AG04450 (cell line): Measurements from ENCODE around the gene METTL25. TPM values are rescaled to one million over a fixed set of nuclear protein-coding genes. Genes with fewer than 3 reads are reported as not detected.

Experiments
- CTCF ChIA-PET: fragments of 300-600, 350-600 bp; formaldehyde crosslinking; extraction: SDS; loops from one replicate; lab custom pipeline; 2022; ENCODE audit warnings: antibody characterized with exemption, inconsistent platforms; lab: Charles Lee
- POLR2A ChIA-PET: fragments of 350-600 bp; formaldehyde crosslinking; extraction: SDS; loops from one replicate; lab custom pipeline; 2021; ENCODE audit warnings: antibody characterized with exemption, inconsistent platforms; lab: Yijun Ruan, JAX
- DNase-seq: peaks from one replicate; pipeline ENCODE4 v3.0.0-alpha.2; 2011; ENCODE audit warnings: low read depth, low spot score
- H3K27ac ChIP-seq: one replicate; pipeline ENCODE4 v1.5.1; 2012; ENCODE audit warnings: low read depth, low read length, control low read depth
- H3K27me3 ChIP-seq: one replicate; pipeline ENCODE4 v1.6.0; 2012; ENCODE audit warnings: low read length; ENCODE audit not compliant: control insufficient read depth, insufficient read depth
- H3K4me3 ChIP-seq: 2 replicates; pipeline ENCODE4 v1.5.1; 2011; ENCODE audit warnings: mild to moderate bottlenecking, low read depth, low read length, control low read depth
- H3K9me3 ChIP-seq: 2 replicates; pipeline ENCODE4 v1.5.1; 2012; ENCODE audit warnings: low read length; ENCODE audit not compliant: control insufficient read depth, insufficient read depth
- polyA plus RNA-seq: library from polyadenylated mRNA; depleted of rRNA; stranded (reverse); fragments of >200 nt; gene quantifications from 2 replicates; pipeline ENCODE4 v1.2.3, GENCODE V29; 2011
- TF ChIP-seq, protein P1 (sequence below): IDR thresholded peaks from 2 replicates; pipeline ENCODE4 v1.5.1; 2011; ENCODE audit warnings: low read depth, low read length, control low read depth, inconsistent platforms

Gene METTL25
- polyA plus RNA-seq, 1 experiment = 7.9 TPM

DNA sequence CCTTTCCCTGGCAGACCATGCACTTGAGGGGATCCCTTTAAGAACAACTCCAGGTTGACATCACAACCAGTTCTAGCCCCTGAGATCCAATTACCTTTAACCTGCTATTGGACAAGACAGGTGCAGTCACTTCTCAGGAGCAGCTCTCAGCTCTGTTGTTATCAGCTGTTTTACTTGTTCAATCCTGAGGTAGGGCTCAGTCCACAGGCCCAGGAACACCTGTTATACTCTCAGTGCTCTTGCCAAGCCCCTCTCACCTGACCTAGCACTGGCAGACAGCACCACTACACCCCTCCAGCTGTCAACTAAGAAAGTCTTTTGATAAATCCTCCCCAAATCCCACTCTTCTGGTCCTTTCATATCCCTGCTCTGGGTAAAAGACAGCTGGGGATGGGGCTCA lies 164.4 kb downstream of the METTL25 start:
- ChIA-PET POLR2A (no interaction called here), CTCF (no interaction called here)
- Histone ChIP-seq H3K9me3 (no peaks in the 10 kb centered on the region), H3K27me3 (no peaks in the 10 kb centered on the region), H3K27ac (no peak overlapping the region), H3K4me3 (no peak overlapping the region)
- TF ChIP-seq, protein P1, sequence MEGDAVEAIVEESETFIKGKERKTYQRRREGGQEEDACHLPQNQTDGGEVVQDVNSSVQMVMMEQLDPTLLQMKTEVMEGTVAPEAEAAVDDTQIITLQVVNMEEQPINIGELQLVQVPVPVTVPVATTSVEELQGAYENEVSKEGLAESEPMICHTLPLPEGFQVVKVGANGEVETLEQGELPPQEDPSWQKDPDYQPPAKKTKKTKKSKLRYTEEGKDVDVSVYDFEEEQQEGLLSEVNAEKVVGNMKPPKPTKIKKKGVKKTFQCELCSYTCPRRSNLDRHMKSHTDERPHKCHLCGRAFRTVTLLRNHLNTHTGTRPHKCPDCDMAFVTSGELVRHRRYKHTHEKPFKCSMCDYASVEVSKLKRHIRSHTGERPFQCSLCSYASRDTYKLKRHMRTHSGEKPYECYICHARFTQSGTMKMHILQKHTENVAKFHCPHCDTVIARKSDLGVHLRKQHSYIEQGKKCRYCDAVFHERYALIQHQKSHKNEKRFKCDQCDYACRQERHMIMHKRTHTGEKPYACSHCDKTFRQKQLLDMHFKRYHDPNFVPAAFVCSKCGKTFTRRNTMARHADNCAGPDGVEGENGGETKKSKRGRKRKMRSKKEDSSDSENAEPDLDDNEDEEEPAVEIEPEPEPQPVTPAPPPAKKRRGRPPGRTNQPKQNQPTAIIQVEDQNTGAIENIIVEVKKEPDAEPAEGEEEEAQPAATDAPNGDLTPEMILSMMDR = no peak
- no peak for DNase-seq

DNA sequence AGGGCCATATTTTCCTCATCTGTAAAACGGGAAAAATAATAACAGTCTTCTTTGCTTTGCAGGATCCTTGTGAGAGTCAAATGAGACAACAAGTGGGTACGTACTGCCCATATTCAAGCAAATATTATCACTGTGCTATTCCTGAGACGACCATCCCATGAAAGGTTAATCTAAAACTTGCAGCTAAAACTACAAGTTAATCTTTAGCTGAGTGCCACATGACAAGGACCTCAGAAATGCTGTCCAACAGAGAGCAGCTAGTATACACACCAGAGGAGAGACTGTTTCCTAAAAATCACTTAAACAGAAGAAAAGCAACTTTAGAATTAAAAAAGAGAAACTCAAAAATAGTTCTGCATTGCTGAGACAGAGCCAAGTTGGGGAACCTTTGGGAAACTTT lies 165.7 kb downstream of the METTL25 start:
- ChIA-PET POLR2A (interaction anchor here (0.6 kb wide), 1 partner anchor 12 kb away, joined by 3 read pairs; no protein-coding TSS in a partner anchor), CTCF (no interaction called here)
- Histone ChIP-seq H3K4me3 (no peak overlapping the region), H3K27me3 (no peaks in the 10 kb centered on the region), H3K27ac (no peak overlapping the region), H3K9me3 (no peaks in the 10 kb centered on the region)
- DNase-seq = no peak
- TF ChIP-seq, protein P1 = no peak

- no peaks in the 10 kb centered on the region for H3K9me3 ChIP-seq
- H3K27ac ChIP-seq = no peak overlapping the region
- TF ChIP-seq, protein P1 = no peak
- no peak overlapping the region for H3K4me3 ChIP-seq
- H3K27me3 ChIP-seq = no peaks in the 10 kb centered on the region
- ChIA-PET CTCF (interaction anchor here (1.5 kb wide), 1 partner anchor 166 kb away, joined by 14 read pairs; the partner anchor contains the start of genes CCDC59 and METTL25), POLR2A (interaction anchor here (0.6 kb wide), 1 partner anchor 12 kb away, joined by 3 read pairs; no protein-coding TSS in a partner anchor)
- DNase-seq = no peak
These were observed 166.3 kb downstream of the METTL25 start for GRCh38 chr12:82524641-82525040.

GRCh38 chr12:82525616-82526015 lies 167.3 kb downstream of the METTL25 start:
- ChIA-PET POLR2A (no interaction called here), CTCF (interaction anchor here (0.7 to 1.5 kb wide), 7 partner anchors 10 to 1978 kb away, joined by 3 to 14 read pairs (median 3); partner anchors contain the start of genes CCDC59 and METTL25)
- TF ChIP-seq, protein P1 = no peak
- DNase-seq = no peak
- H3K9me3 ChIP-seq = no peaks in the 10 kb centered on the region
- no peak overlapping the region for H3K27ac ChIP-seq
- no peaks in the 10 kb centered on the region for H3K27me3 ChIP-seq
- H3K4me3 ChIP-seq = no peak overlapping the region

GRCh38 chr12:82527165-82527780 lies 168.9 kb downstream of the METTL25 start:
- Histone ChIP-seq H3K4me3 (no peak overlapping the region), H3K9me3 (no peaks in the 10 kb centered on the region), H3K27ac (no peak overlapping the region), H3K27me3 (no peaks in the 10 kb centered on the region)
- ChIA-PET POLR2A (no interaction called here), CTCF (interaction anchor here (0.6 to 1.5 kb wide), 24 partner anchors 8 to 1979 kb away, joined by 3 to 8 read pairs (median 3); partner anchors contain the start of gene TMTC2)
- TF ChIP-seq, protein P1 = peak; percentile 97
- peak; percentile 37 for DNase-seq
